G401.6 (cell line): Measurements from ENCODE around the gene ESR2.

Experiments used
- FAIRE-seq: peaks from 2 replicates; lab custom pipeline; 2012; peaks lifted over from hg19 to GRCh38; lab: Jason Lieb, UNC

The ESR2 gene

DNA sequence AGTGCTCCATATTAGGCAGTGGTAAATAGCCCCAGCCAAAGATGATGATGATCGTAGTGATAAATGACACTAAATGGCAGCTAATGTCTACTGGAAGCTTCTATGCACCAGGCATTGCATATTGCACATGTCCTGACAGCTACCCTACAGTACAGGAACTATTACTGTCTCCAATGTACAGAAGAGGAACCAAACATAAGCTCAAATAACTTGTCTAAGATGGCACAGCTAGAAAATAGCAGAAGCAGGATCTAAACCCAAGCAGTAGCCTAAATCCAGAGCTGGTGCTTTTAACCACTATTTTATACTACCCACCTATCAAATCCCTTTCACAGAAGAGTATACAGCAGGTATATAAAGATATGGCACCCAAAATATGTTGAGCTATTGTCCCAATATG is 28.9 kb downstream of the ESR2 start:
- no peak for FAIRE-seq

DNA sequence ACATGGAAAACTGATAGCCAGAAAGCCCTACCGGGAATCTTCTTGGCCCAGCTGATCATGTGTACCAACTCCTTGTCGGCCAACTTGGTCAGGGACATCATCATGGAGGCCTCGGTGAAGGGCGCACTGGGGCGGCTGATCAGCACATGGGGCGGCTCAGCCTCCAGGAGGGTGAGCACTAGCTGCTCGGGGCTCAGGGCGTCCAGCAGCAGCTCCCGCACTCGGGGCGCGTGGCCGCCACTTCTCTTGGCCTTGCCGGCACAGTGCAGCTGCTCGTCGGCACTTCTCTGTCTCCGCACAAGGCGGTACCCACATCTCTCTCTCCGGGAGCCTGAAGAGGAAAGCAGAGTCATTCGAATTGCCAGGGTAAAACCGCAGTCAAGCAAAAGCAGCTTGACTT is 33.8 kb downstream of the ESR2 start:
- FAIRE-seq: no peak

DNA sequence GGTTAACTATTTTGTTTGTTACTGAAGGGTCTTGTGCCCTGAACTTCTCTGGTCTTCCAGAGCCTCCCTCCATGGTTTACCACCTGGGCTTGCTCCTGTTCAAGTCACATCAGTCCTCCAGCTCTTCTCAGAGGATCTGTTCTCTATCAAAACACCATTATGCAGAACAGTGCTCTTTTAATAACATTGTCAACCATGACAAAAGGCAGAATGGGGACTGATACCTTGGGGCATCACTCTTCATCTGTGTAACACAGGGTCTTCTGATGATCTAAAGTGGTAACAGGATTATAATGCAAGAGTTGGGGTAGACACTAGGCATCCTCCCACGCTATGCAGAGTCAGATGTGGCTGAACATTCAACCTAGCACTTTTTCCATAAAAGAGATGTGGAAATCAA is 38.4 kb downstream of the ESR2 start:
- FAIRE-seq: no peak

DNA sequence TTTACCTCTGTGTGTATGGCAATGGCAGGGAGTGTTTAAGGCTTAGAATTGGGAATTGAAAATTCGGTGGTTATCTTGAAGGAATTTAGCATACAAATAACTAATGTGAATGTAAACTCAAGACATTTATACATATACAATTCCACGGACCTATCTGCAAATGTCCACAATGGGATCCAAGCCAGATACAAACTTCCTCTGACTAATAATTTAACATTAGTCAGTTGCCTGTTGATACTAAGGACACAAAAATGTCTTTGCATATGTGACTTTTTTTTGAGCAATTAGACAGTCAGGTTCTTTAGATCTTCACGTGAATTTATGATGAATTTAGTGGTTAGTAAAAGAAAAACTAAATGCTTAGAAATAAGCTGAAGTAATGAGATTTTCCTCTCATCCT is 40.5 kb downstream of the ESR2 start:
- FAIRE-seq: no peak

DNA sequence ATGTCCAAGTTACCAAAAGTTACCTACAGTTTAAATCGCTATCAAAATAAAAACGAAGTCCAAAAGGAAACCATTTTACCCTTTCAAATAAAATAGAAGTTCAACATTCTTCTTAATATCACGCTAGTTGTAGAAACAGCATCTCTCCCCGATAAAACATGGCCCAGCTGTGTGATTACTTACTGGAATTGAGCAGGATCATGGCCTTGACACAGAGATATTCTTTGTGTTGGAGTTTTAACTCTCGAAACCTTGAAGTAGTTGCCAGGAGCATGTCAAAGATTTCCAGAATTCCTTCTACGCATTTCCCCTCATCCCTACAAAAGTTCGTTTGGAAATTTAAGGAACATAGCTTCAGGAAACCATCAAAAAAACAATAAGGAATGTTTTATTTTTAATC is 44.8 kb downstream of the ESR2 start:
- FAIRE-seq: no peak

DNA sequence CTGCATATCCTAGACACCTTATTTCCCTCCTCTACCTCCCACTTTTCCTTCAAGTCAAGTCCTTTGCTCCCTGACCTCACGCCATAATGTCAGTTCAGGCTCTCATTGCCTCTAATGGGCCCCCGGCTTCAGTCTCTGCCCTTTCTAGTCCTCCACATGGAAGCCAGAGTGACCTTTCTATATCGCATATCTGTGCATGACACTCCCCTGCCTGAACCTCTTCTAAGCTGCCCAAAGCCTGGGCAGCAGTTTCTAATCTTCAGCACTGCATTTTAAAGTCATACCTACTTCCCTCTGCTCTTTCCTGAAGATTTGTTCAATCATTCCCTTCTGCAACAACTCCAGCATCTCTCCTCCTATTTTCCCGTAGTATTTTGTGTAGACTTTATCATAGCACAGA is 45.5 kb downstream of the ESR2 start:
- no peak for FAIRE-seq

DNA sequence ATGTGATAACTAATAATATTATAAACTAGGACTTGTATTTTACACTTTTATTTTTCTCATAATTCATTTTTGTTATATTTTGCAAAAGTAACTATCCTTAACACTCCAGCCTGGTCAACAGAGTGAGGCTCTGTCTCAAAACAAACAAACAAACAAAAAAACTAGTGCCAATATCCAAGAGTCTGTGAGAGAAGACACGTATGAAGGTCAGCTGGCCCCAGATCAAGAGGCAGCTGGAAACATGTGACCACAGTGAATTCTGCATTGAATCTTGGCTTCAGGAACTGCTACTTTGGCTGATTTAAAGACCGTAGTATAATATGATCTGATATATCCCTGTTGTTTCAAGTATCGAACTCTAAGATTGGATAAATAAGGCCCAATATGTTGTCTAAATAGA is 47.0 kb downstream of the ESR2 start:
- no peak for FAIRE-seq

DNA sequence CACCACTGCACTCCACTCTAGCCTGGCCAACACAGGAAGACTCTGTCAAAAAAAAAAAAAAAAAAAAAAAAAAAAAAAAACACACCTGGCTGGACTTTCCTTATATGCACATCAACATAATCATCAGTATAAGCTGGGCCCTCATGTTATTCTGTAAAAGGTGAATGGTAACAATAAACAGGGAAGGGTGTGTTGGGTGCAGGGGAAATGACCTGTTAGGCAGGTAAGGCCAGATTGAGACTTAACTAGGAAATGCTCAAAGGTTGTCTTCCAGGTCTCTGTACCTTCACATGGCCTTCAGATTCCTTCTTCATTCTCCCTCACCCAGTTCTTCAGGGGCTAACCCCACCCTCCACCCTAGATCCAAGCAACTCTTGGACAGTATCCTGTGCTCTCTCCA is 47.5 kb downstream of the ESR2 start:
- no peak for FAIRE-seq

DNA sequence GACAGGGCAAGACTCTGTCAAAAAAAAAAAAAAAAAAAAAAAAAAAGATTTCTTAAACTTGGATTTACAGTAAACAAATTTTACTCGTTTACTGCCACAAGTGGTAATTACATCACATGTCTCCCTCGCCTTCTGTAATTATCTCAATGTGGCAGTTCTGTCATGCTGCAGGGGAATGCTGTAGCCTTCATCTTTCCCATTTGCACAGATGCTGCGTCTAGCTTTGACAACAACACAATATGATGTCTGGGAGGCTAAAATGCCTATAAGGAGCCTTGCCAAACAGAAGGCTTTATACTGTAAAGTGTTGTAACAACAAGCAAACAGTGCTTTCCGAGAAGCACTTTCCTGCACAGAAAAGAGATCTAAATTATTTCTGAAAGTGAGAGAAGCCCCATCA is 48.7 kb downstream of the ESR2 start:
- no peak for FAIRE-seq

DNA sequence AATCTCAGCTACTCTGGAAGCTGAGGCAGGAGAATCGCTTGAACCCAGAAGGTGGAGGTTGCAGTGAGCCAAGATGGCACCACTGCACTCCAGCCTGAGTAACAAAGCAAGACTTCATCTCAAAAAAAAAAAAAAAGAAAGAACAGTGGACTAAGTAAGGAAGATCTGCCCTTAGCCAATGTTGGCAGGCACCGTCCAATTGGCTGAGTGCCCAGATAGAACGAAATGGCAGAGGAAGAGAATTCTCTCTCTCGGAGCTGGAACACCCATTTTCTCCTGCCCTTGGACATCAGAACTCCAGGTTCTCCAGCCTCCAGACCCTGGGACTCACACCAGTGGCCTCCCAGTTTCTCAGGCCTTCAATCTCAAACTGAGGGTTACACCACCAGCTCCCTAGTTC is 49.9 kb downstream of the ESR2 start:
- FAIRE-seq: no peak

DNA sequence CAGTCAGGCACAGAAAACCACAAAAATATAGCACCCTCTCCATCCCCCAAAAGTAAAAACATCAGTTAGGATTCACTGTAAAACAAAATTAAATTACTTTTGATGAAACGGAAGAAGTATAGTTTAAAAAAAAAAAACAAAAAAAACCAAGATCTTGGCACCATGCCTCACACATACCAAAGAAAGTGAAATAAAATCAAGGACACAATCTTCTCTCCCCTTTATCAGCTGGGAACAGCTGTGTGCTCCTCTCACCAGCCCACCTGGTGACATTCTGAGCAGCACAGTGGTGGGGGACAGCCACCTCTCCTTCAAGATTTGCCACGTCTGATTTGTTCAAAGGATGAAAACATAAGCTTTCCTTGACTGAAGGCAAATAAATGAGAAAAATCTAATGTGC is 55.5 kb downstream of the ESR2 start:
- no peak for FAIRE-seq

DNA sequence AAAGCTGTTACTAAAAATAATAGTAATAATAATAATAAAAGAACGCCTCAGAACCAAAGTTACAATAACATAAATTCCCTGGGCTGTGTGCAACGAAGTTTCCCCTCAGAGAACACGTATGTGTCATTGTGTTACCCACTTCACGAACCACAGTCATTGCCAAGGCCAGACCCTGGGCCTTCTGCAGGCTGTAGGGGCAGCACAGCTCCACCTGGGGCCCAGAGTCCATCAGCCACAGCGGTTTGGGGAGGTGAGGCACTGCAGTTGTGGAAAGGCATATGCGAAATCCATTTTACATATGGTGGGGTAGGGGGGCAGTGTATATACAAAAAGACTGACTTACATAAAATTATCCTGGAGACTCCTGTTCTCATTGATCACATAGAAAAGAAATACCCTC is 56.1 kb downstream of the ESR2 start:
- no peak for FAIRE-seq

DNA sequence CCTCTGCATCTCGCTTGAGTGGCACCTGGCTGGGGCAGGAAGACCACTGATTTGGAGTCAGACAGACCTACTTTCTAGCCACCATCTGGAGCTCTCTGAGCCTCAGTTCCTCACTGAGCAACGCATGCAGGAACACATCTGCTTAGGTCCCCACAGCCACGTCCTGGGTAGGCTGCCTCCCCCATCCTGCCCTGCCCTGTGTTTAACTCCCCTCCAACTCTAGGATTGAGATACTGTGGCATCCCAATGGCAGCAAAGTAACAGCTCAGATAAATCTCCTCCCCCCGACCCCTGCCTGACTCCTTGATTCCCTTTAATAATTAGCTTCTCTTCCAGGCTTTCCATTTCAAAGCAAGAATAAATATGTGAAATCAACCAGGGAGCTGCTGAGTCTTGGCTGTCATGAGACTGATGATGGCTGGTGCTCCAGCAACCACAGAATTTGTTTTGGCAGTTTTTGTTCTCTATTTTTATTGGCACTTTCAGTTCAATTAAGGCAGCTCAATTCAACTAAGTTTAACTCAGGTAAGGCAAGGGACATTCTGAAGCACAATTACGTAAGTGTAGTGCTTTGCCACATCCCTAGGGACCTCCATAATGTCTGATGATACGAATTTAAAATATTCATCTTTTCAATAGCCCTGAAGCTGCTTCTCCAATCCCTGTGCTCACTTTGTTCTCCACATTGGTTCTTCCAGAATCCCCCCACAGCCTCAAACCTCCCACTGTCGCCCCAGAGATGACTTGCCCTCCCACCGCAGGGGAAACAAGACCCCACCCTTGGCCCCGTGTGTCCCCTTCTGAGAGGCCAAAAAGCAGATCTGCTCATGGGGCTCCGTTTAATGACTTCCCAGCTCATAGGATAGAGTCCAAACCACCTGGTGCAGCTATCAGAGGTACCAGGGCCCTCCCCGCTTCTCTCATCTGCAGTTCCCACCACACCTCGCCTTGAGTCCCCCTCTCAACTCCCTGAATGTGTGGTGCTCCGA is 58.2 kb downstream of the ESR2 start:
- no peak for FAIRE-seq

DNA sequence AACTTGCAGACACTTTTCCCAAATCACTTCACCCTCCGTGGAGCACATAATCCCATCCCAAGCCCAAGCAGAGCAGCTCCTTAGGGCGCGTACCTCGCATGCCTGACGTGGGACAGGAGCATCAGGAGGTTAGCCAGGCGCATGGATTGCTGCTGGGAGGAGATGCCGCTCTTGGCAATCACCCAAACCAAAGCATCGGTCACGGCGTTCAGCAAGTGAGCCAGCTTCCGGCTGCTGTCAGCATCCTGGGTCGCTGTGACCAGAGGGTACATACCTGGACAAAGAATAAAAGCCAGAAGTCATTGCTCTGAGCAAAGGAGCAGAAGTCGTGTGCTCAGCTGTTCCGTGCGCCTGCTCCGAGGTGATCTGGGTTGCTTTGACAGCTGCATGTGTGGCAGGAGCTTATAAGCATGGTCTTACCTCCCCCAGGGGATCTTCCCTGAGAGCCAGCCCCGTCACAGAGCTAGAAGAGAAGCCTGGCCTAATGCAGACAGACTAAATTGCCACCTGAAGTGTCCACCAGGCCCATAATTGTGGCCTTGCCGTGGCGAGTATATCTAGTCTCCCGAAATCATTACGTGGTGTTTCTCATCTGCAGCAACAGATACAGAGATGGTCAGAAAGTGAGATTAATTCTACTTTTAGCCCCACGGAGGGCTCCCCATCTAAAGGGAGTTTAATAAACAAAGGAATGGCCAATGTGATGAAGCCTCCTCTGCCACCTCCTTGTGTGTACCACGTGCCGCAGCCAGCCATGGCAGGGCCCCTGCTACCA is 59.1 kb downstream of the ESR2 start:
- FAIRE-seq: no peak

DNA sequence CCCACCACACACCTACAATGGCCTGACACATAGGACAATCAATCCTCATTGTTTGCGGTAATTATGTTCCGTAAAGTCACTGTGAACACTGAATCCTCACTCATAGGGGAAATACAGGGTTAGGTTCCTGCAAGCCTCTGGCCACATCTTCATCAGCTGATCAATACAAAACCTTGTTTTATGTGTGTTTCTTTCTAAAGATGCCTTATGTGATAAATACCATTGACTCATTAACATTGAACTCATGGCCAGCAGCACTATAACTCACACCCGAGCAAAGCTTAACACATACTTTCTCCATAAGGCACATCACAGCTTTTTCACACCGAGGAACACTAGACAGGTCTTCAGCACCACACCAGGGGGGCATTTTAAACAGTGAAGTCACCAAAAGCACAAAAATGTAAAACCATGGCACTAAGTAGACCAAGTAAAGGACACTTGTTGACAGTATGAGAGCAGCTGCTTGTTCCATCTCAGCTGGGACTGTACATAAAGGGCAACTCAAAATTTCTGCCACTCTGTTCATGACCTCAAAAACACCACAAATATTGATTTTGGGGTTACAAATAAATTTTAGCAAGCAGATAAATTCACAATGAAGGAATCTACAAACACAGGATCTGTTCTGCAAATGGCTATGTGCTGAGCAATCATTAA is 60.5 kb downstream of the ESR2 start:
- no peak for FAIRE-seq

DNA sequence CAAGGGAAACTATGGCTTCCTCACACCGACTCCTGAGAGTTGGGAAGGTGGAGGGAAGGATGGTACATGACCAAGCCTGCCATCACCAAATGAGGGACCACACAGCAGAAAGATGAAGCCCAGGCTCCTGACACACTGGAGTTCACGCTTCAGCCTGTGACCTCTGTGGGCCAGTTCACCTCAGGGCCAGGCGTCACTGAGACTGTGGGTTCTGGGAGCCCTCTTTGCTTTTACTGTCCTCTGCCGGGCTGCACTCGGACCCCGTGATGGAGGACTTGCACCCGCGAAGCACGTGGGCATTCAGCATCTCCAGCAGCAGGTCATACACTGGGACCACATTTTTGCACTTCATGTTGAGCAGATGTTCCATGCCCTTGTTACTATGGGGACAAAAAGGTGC is 61.2 kb downstream of the ESR2 start:
- no peak for FAIRE-seq

DNA sequence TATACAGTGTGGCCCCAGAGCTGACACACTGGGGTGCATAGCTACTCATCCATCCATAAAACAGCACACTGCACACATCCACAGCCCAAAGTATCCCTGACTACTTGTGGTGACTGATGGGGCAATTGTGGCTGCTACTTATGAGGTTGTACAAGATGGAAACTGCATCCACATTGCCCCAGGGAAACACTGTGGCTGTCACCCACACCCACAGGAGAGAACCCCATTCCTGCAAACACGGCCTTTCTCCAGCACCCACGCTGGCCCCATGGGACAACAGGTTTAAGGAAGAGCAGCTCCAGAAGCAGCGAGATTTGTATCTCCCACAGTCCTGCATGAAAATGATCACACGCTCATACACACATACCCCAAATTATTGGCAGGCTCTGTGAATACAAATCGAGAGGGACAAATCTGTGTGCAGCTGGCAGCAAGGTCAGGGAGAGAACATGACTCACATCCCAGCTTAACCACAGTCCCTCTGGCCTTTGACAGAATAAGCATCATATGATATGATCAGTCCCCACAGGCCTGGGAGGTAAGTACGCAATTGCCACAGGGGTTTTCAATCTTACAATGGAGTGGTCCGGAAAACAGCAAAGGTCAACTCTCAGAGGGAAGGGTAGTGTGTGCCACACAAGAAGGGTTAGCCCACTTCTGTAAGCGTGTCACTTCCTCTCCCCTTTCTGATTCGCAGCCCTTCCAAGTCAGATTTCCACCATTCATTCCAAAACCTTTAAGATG is 61.9 kb downstream of the ESR2 start:
- FAIRE-seq: no peak

DNA sequence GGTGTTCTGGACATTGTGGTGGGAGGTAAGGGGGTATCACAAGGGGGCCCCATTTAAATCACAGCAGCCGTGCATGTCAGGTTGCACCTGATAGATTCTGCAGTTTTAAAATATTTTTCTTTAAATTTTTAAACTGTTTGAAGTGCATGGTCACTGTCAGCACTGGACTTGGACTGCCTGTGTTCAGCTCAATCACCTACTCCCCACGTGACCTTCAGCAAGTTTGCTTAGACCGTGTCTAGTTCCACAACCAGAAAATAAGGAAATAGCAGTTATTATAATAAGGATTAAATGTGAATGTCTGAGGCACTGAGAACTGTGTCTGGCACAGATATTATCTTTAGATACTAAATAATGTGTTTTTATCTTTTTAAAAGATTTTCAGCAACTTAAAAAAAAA is 64.7 kb downstream of the ESR2 start:
- no peak for FAIRE-seq

DNA sequence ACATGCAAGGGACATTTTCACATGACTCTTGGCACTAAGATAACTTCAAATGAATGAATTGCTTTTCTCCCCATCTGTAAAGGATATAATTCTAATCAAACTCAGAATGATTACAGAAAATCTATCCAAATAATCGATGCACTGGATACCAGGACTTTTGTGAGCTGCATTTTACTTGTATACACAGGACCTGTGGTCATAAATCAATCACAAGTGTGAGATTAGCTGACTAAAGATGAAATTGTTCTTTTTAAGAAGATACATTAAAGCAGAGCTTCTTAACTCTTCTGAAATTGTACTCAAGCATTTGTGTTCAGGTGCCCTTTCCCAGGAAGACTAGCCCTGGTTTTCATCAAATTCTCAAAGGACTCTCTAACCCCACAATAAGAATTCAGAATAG is 66.3 kb downstream of the ESR2 start:
- FAIRE-seq: no peak

DNA sequence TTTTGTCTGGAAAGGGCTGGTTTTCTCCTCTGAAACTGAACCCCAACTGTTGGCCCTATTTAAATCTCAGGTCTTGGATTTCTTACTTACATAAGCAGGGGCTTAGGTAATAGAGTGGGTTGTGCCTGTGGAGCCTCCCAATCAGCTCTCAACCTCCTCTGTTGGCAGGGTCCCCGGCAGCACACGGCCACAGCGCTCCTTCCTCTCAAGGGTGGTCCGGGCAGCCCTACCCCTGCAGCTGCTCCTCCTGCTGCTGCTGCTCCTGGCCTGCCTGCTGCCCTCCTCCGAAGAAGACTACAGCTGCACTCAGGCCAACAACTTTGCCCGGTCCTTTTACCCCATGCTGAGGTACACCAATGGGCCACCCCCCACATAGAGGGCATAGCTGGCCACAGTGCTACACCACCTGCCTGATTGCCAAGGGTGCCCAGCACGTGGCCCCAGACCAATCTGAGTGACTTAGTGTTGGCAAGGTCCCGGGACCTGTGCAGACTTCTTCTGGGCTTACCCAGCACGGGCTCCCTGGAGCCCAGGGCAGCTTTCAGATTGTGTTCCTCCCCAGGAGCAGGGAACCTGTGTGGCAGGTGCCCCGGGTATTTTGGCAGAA is 68.9 kb downstream of the ESR2 start:
- no peak for FAIRE-seq

DNA sequence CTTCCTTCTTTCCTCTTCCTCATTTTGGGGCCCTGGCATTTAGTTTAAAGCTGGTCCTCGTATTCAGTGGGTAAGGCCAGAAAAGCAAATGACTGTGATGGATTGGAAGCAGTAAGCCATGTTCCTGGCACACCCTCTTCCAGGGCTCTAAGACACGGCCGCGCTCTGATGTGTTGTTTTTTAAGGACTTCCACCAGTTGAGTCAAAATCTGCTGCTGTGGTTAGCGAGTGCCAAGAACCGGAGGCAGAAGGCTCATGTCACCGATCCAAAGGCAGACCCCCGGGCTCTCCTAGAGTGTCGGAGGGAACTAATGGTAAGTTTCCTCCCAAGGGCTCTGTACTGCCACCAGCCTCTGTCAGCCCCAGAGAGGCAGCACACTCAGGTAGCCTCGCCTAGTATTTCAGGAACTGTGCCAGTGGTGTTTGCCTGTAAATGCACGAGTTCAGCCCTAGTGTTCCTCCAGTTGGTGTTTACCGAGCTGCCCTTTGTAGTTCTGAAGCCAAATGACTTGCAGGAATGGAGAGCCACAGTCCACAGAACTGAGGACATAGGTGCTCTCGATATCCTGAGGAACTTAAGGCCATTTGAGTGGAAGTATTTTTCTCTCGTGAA is 72.7 kb downstream of the ESR2 start:
- FAIRE-seq: no peak
